Endothelial cell (in vitro differentiated cells): ENCODE measurements around the gene CLDN9. TPM values are rescaled to one million over a fixed set of nuclear protein-coding genes. Genes with fewer than 3 reads are reported as not detected.

Source experiments
- DNase-seq: peaks from one replicate; pipeline ENCODE4 v3.0.0; 2021; ENCODE audit warnings: low spot score
- H3K27ac Mint-ChIP-seq: one replicate; pipeline ENCODE4 v1.8.0; 2021; ENCODE audit warnings: mixed read lengths, inconsistent platforms; ENCODE audit not compliant: unreplicated experiment
- H3K27me3 Mint-ChIP-seq: one replicate; pipeline ENCODE4 v1.8.0; 2021; ENCODE audit warnings: mild to moderate bottlenecking, moderate library complexity, mixed read lengths, inconsistent platforms; ENCODE audit not compliant: unreplicated experiment
- H3K36me3 Mint-ChIP-seq: one replicate; pipeline ENCODE4 v1.8.0; 2021; ENCODE audit warnings: mild to moderate bottlenecking, low read depth, mixed read lengths, inconsistent platforms; ENCODE audit not compliant: unreplicated experiment
- H3K4me1 Mint-ChIP-seq: one replicate; pipeline ENCODE4 v1.8.0; 2021; ENCODE audit warnings: mild to moderate bottlenecking, mixed read lengths, inconsistent platforms; ENCODE audit not compliant: unreplicated experiment
- H3K4me3 Mint-ChIP-seq: one replicate; pipeline ENCODE4 v1.8.0; 2021; ENCODE audit warnings: mild to moderate bottlenecking, mixed read lengths, inconsistent platforms; ENCODE audit not compliant: unreplicated experiment
- H3K9me3 Mint-ChIP-seq: one replicate; pipeline ENCODE4 v1.8.0; 2021; ENCODE audit warnings: mixed read lengths, inconsistent platforms; ENCODE audit not compliant: unreplicated experiment
- total RNA-seq: library from RNA; stranded (reverse); fragmentation: NEBNext Ultra II Directional; extraction: Animal tissue kit (Norgen Biotek cat#: 25700); gene quantifications from one replicate; pipeline ENCODE4 v1.2.1, GENCODE V29; 2021; ENCODE audit not compliant: unreplicated experiment
- TF ChIP-seq, protein P1 (sequence below): fragments of 200-600 bp; sonication (generic); IDR thresholded peaks from one replicate; pipeline ENCODE4 v1.5.0; 2021; ENCODE audit warnings: antibody characterized with exemption; ENCODE audit not compliant: unreplicated experiment

The CLDN9 gene
- total RNA-seq, 1 donor from 2014 or later: not detected

GRCh38 chr16:3035289-3035971, 22.7 kb downstream of the CLDN9 start:
- peaks cover 23% of the 10 kb centered on the region for H3K27me3 Mint-ChIP-seq
- TF ChIP-seq, protein P1, sequence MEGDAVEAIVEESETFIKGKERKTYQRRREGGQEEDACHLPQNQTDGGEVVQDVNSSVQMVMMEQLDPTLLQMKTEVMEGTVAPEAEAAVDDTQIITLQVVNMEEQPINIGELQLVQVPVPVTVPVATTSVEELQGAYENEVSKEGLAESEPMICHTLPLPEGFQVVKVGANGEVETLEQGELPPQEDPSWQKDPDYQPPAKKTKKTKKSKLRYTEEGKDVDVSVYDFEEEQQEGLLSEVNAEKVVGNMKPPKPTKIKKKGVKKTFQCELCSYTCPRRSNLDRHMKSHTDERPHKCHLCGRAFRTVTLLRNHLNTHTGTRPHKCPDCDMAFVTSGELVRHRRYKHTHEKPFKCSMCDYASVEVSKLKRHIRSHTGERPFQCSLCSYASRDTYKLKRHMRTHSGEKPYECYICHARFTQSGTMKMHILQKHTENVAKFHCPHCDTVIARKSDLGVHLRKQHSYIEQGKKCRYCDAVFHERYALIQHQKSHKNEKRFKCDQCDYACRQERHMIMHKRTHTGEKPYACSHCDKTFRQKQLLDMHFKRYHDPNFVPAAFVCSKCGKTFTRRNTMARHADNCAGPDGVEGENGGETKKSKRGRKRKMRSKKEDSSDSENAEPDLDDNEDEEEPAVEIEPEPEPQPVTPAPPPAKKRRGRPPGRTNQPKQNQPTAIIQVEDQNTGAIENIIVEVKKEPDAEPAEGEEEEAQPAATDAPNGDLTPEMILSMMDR: no peak
- no peaks in the 10 kb centered on the region for H3K9me3 Mint-ChIP-seq
- no peak overlapping the region for H3K27ac Mint-ChIP-seq
- DNase-seq: no peak
- H3K4me1 Mint-ChIP-seq: peaks cover 6% of the 10 kb centered on the region
- no peak overlapping the region for H3K4me3 Mint-ChIP-seq
- H3K36me3 Mint-ChIP-seq: peaks cover 4% of the 10 kb centered on the region

GRCh38 chr16:3035972-3036725, 23.4 kb downstream of the CLDN9 start:
- TF ChIP-seq, protein P1: no peak
- peaks cover 20% of the 10 kb centered on the region for H3K27me3 Mint-ChIP-seq
- no peak for DNase-seq
- peaks cover 6% of the 10 kb centered on the region for H3K4me1 Mint-ChIP-seq
- no peaks in the 10 kb centered on the region for H3K9me3 Mint-ChIP-seq
- no peak overlapping the region for H3K27ac Mint-ChIP-seq
- H3K4me3 Mint-ChIP-seq: no peak overlapping the region
- peaks cover 4% of the 10 kb centered on the region for H3K36me3 Mint-ChIP-seq

DNA sequence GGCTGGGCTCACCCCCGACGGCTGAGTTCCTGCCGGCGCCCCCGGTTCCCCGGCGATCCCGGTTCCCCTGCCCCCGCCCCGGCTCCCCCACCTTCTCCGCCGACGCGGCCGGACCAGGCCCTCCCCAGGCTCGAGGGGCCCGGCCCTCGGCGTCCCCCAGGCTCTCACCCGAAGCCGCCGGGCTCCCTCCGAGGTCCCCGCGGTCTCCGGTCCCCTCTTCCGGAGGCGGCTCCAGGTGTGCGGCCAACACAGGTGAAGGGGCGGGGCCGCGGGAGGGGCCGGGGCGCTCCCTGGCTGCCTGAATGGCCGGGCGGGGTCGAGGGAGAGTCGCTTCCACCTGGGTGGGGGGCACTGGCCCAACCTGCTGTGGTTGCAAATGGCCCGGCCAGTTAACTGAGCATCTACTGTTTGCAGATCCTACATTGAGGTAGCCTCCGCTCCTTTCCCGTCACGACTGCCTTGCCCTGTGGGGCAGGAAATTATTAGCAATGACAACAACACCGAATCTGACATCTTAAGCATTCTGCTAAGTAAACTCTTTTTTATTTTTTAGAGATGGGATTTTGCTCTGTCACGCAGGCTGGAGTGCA, 24.1 kb downstream of the CLDN9 start, which contains the start of gene BICDL2:
Gene BICDL2 (minus strand): TSS at position 219 of the 590 bp plus-strand sequence. CDS start 1,448 bp downstream, outside the sequence.
- peaks cover 20% of the 10 kb centered on the region for H3K27me3 Mint-ChIP-seq
- H3K36me3 Mint-ChIP-seq: peaks cover 4% of the 10 kb centered on the region
- DNase-seq: no peak
- H3K4me3 Mint-ChIP-seq: peak within 1 kb of the TSS; percentile 83
- peaks cover 6% of the 10 kb centered on the region for H3K4me1 Mint-ChIP-seq
- no peaks in the 10 kb centered on the region for H3K9me3 Mint-ChIP-seq
- TF ChIP-seq, protein P1: no peak
- H3K27ac Mint-ChIP-seq: no peak within 1 kb of the TSS

- H3K36me3 Mint-ChIP-seq: peaks cover 4% of the 10 kb centered on the region
- DNase-seq: no peak
- no peak overlapping the region for H3K27ac Mint-ChIP-seq
- TF ChIP-seq, protein P1: no peak
- peaks cover 15% of the 10 kb centered on the region for H3K27me3 Mint-ChIP-seq
- H3K4me1 Mint-ChIP-seq: peaks cover 6% of the 10 kb centered on the region
- no peaks in the 10 kb centered on the region for H3K9me3 Mint-ChIP-seq
- H3K4me3 Mint-ChIP-seq: no peak overlapping the region
These were observed 25.5 kb downstream of the CLDN9 start for GRCh38 chr16:3038256-3038655.
